Measurements from ENCODE around the gene PRRG1.
"Not testable (repeated sequence)": the region's sequence is repeated elsewhere in the genome, so short reads cannot be mapped to it uniquely, and the experiment has no call there.

Gene PRRG1

DNA sequence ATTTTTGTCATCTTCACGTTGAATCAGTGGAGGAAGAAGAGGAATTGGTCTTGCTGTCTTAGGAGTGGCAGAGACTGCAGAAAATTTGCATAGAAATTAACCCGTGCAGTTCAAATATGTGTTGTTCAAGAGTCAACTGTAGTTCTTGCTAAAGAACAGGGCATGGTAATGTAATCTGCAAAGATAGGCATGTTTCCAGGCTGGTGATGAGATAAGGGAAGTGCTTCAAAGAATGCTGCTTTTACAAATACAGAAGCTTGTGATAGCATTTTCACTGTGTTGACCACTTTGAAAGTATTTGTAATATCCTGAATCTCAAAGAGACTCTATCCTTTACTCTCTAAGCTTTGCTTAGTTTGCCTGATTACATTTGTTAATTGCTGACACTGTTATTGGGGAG lies 60.1 kb downstream of the PRRG1 start:
- Mint-ChIP-seq H3K36me3 (ENCODE audit: low read depth) (peaks cover 22% of the 10 kb centered on the region), H3K4me3 (no peak overlapping the region), H3K4me1 (peaks cover 8% of the 10 kb centered on the region), H3K27ac (no peak overlapping the region), H3K9me3 (peaks cover 2% of the 10 kb centered on the region), H3K27me3 (ENCODE audit: low read depth) (no peaks in the 10 kb centered on the region)
- TF ChIP-seq, protein P1, sequence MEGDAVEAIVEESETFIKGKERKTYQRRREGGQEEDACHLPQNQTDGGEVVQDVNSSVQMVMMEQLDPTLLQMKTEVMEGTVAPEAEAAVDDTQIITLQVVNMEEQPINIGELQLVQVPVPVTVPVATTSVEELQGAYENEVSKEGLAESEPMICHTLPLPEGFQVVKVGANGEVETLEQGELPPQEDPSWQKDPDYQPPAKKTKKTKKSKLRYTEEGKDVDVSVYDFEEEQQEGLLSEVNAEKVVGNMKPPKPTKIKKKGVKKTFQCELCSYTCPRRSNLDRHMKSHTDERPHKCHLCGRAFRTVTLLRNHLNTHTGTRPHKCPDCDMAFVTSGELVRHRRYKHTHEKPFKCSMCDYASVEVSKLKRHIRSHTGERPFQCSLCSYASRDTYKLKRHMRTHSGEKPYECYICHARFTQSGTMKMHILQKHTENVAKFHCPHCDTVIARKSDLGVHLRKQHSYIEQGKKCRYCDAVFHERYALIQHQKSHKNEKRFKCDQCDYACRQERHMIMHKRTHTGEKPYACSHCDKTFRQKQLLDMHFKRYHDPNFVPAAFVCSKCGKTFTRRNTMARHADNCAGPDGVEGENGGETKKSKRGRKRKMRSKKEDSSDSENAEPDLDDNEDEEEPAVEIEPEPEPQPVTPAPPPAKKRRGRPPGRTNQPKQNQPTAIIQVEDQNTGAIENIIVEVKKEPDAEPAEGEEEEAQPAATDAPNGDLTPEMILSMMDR (IDR thresholded peaks at IDR 0.05; ENCODE audit: unreplicated experiment in 3 of 3) = no peak

DNA sequence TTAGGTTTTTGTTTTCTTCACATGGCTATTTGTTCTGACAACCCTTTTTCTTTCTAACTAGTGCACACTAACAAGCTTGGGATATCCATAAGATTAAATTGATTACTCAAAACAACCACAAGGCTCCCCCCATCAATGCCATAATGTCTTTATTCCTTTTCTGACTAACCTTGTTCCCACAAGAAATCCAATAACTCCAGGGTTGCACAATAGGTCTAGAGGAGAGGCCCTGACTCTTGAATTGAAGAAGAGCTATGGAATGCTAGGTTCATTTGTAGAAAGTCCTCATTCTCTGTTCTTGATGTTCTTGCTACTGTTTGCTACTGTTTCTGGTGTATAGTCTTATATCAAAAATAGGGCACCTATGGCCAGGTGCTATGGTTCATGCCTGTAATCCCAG lies 71.0 kb downstream of the PRRG1 start:
- no peaks in the 10 kb centered on the region for H3K27me3 Mint-ChIP-seq (ENCODE audit: low read depth)
- no peaks in the 10 kb centered on the region for H3K36me3 Mint-ChIP-seq (ENCODE audit: low read depth)
- TF ChIP-seq, protein P1 (IDR thresholded peaks at IDR 0.05; ENCODE audit: unreplicated experiment in 3 of 3) = no peak
- no peak overlapping the region for H3K27ac Mint-ChIP-seq
- no peaks in the 10 kb centered on the region for H3K9me3 Mint-ChIP-seq
- peaks cover 1% of the 10 kb centered on the region for H3K4me1 Mint-ChIP-seq
- no peak overlapping the region for H3K4me3 Mint-ChIP-seq

DNA sequence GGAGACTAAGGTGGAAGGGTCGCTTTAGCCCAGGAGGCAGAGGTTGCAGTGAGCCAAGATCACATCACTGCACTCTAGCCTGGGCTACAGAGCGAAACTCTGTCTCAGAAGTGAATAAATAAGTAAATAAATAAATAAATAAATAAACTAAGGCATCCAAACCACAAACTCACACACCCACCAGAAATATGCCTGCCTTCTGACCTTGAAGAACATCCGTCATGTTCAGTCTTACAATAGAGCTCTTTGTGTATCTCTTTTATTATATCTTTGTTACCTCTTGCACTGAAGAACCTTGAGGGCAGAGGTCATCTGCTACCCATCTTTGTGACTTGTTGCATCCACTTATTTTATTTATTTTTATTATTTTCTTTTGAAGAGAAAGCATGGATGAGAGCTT lies 71.6 kb downstream of the PRRG1 start:
- no peaks in the 10 kb centered on the region for H3K27me3 Mint-ChIP-seq (ENCODE audit: low read depth)
- peaks cover 7% of the 10 kb centered on the region for H3K4me1 Mint-ChIP-seq
- H3K4me3 Mint-ChIP-seq = no peak overlapping the region
- TF ChIP-seq, protein P1 (IDR thresholded peaks at IDR 0.05; ENCODE audit: unreplicated experiment in 3 of 3) = no peak
- no peak overlapping the region for H3K27ac Mint-ChIP-seq
- no peaks in the 10 kb centered on the region for H3K9me3 Mint-ChIP-seq
- H3K36me3 Mint-ChIP-seq (ENCODE audit: low read depth) = no peaks in the 10 kb centered on the region

DNA sequence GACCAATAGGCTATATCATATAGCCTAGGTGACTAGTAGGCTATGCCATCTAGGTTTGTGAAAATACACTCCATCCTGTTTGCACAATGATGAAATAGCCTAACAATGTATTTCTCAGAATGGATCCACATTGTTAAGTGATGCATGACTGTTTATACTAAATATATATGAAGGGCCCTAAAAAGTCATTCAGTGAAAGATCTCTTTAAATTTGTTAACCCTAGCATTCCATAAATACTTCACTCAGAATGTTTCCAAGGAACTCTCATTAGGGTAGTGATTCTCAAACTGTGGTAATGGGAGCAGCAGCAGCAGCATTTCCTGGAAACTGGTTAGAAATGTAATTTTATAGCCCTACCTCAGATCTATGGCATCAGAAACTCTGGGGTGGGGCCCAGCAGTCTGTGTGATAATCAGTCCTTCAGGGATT lies 74.9 kb downstream of the PRRG1 start:
- Mint-ChIP-seq H3K36me3 (ENCODE audit: low read depth) (peaks cover 21% of the 10 kb centered on the region), H3K27me3 (ENCODE audit: low read depth) (no peaks in the 10 kb centered on the region), H3K4me3 (no peak overlapping the region), H3K4me1 (peaks cover 7% of the 10 kb centered on the region), H3K27ac (no peak overlapping the region), H3K9me3 (no peaks in the 10 kb centered on the region)
- TF ChIP-seq, protein P1 (IDR thresholded peaks at IDR 0.05; ENCODE audit: unreplicated experiment in 3 of 3) = no peak

DNA sequence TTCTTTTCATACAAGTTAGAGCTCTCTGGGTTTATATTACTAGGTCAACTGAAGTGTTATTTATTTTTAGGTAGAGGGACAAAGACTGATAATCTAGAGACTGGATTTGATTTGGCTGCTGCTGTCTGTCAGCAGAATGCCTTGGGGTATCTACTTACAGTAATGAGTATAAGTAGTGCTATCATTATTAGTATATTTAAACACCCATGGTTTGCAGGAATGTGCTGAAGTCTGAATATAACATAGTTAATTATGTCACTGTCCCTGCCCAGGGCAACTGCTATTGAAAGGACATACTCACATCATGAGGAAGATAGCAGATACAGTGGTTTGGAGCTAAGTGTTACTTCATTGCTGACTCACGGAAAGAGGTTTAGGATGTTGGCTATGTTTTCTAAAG lies 76.2 kb downstream of the PRRG1 start:
- no peaks in the 10 kb centered on the region for H3K27me3 Mint-ChIP-seq (ENCODE audit: low read depth)
- TF ChIP-seq, protein P1 (IDR thresholded peaks at IDR 0.05; ENCODE audit: unreplicated experiment in 3 of 3) = no peak

DNA sequence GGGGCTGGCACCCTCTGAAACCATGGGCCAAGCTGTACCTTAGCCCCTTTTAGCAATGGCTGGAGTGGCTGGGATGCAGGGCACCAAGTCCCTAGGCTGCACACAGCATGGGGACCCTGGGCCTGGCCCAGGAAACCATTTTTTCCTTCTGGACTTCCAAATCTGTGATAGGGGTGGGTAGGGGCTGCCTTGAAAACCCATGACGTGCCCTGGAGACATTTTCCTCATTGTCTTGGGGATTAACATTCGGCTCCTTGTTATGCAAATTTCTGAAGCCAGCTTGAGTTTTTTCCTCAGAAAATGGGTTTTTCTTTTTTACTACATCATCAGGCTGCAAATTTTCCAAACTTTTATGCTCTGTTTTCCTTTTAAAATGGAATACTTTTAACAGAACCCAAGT lies 79.8 kb downstream of the PRRG1 start:
- not testable (repeated sequence) for H3K4me3 Mint-ChIP-seq; H3K4me1 Mint-ChIP-seq; H3K27ac Mint-ChIP-seq; H3K9me3 Mint-ChIP-seq; H3K27me3 Mint-ChIP-seq (ENCODE audit: low read depth)
- H3K36me3 Mint-ChIP-seq (ENCODE audit: low read depth) = peaks cover 51% of the 10 kb centered on the region

More for the DNA sequence above, 76.2 kb downstream of the PRRG1 start:
- Mint-ChIP-seq H3K4me1 (peaks cover 7% of the 10 kb centered on the region), H3K36me3 (ENCODE audit: low read depth) (peaks cover 33% of the 10 kb centered on the region), H3K4me3 (no peak overlapping the region), H3K9me3 (no peaks in the 10 kb centered on the region), H3K27ac (peak overlapping the region in 1 of 3 experiments; percentile 17)

Measured in nephron (organoid).